Measurements from ENCODE around the gene BCL2A1. TPM values are rescaled to one million over a fixed set of nuclear protein-coding genes. Genes with fewer than 3 reads are reported as not detected.

The BCL2A1 gene
- total RNA-seq, 4 donors from 2014 or later: 3.8 to 21.5 TPM; not detected in 2

DNA sequence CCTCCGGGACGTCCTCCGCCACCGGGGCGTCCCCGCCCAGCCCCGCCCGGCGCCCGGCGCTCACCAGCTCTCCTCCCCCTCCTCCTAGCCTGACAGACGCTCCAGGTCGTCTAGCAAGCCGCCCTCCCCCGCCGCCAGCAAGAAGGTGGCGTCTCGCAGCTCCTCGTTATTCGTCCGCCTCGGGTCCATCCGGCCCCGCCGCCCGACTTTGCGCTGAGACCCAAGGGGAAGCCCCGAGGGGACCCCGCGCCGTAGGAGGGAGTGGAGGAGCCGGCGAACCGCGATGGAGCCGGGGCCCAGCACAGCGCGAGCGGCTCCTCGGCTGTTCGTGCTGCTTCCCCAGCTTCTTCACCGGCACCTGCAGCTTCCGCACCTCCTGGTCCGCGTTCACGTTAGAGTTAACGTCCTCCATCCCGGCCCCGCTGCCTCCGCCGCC lies 47.9 kb downstream of the BCL2A1 start:
- Histone ChIP-seq H3K9me3 (peaks cover 0 to 31% (median 7%) of the 10 kb centered on the region in 4 donors), H3K4me1 (peaks cover 0 to 13% (median 0%) of the 10 kb centered on the region in 4 donors), H3K4me3 (peak overlapping the region; percentile 71 to 91 (median 80)), H3K27ac (peak overlapping the region; percentile 88 to 98 (median 96)), H3K27me3 (no peaks in the 10 kb centered on the region), H3K36me3 (peaks cover 0 to 24% (median 0%) of the 10 kb centered on the region in 3 donors)
- peak; percentile 47 to 87 (median 84) for DNase-seq
- TF ChIP-seq POLR2A (IDR thresholded peaks at IDR 0.05): no peak
- peak in 1 of 6 experiments; percentile 3 for TF ChIP-seq CTCF (IDR thresholded peaks at IDR 0.05)

GRCh38 chr15:79922512-79923078 lies 48.4 kb downstream of the BCL2A1 start:
- Histone ChIP-seq H3K27ac (peak overlapping the region; percentile 88 to 98 (median 96)), H3K4me3 (peak overlapping the region; percentile 71 to 91 (median 80)), H3K36me3 (peaks cover 0 to 24% (median 0%) of the 10 kb centered on the region in 3 donors), H3K9me3 (peaks cover 0 to 32% (median 9%) of the 10 kb centered on the region in 4 donors), H3K4me1 (peaks cover 0 to 13% (median 0%) of the 10 kb centered on the region in 4 donors), H3K27me3 (no peaks in the 10 kb centered on the region)
- DNase-seq: no peak
- TF ChIP-seq CTCF (IDR thresholded peaks at IDR 0.05) (no peak), POLR2A (IDR thresholded peaks at IDR 0.05) (no peak)

GRCh38 chr15:79919749-79920511 lies 51.1 kb downstream of the BCL2A1 start:
- TF ChIP-seq POLR2A (IDR thresholded peaks at IDR 0.05): no peak
- TF ChIP-seq CTCF (IDR thresholded peaks at IDR 0.05): no peak
- no peak overlapping the region for H3K4me3 ChIP-seq
- H3K27ac ChIP-seq: no peak overlapping the region
- H3K27me3 ChIP-seq: no peaks in the 10 kb centered on the region
- DNase-seq: no peak
- H3K4me1 ChIP-seq: peaks cover 0 to 13% (median 0%) of the 10 kb centered on the region in 4 donors
- peaks cover 0 to 24% (median 0%) of the 10 kb centered on the region in 3 donors for H3K36me3 ChIP-seq
- peaks cover 0 to 54% (median 14%) of the 10 kb centered on the region in 4 donors for H3K9me3 ChIP-seq

DNA sequence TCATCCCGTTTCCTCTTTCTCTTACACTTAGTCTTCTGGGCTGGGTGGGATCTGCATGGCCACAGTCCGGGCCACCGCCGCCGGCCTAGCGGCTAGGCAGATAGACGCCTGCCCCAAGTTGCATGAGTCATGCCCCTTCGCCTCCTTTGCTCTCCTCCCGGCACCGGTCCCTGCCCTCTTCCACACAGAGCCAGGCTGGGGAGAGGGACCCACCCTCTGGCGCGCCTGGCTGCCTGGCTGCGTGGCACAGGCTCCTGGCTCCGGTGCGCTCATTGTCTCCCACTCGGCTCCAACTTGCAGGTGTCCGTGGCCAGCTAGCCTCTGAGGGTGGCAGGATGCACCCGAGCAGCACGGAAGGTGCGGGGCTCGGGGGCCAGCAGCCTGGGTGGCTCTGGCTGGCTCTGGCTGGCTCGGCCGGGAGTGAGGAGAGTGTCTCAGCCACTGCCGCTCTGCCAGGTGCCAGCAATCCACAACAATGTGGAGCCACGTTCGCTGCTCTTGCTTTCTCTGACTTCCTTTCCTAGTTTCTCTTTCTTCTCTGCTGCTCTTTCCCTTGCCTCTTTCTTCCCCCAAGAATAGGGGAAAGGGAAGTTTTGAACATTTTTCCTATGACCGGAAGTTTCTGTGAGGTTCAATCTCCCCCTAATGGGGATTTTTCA lies 51.8 kb downstream of the BCL2A1 start:
- DNase-seq: no peak
- TF ChIP-seq CTCF (IDR thresholded peaks at IDR 0.05) (no peak), POLR2A (IDR thresholded peaks at IDR 0.05) (no peak)
- Histone ChIP-seq H3K4me1 (peaks cover 0 to 8% (median 0%) of the 10 kb centered on the region in 4 donors), H3K27ac (no peak overlapping the region), H3K9me3 (peaks cover 0 to 58% (median 14%) of the 10 kb centered on the region in 4 donors), H3K36me3 (peaks cover 0 to 24% (median 0%) of the 10 kb centered on the region in 3 donors), H3K27me3 (no peaks in the 10 kb centered on the region), H3K4me3 (no peak overlapping the region)

- H3K4me3 ChIP-seq: no peak overlapping the region
- H3K9me3 ChIP-seq: peaks cover 0 to 58% (median 14%) of the 10 kb centered on the region in 4 donors
- DNase-seq: no peak
- H3K27ac ChIP-seq: no peak overlapping the region
- no peaks in the 10 kb centered on the region for H3K27me3 ChIP-seq
- H3K36me3 ChIP-seq: peaks cover 0 to 24% (median 0%) of the 10 kb centered on the region in 3 donors
- no peak for TF ChIP-seq CTCF (IDR thresholded peaks at IDR 0.05)
- peaks cover 0 to 6% (median 0%) of the 10 kb centered on the region in 4 donors for H3K4me1 ChIP-seq
These were observed 52.7 kb downstream of the BCL2A1 start for GRCh38 chr15:79918278-79918677.
